Measurements from ENCODE around the gene XXYLT1.

The XXYLT1 gene

GRCh38 chr3:195268576-195269309 is 2.2 kb downstream of the XXYLT1 start:
- no peak for TF ChIP-seq Cebpa-rat (IDR thresholded peaks at IDR 0.05)
- Histone ChIP-seq H3K4me3 (peak overlapping the region; percentile 83; the same call in 1 of the 2 replicates), H3K4me2 (peak overlapping the region; percentile 95), H3K27me3 (no peaks in the 10 kb centered on the region), H4K20me1 (peaks cover 44% of the 10 kb centered on the region), H3K36me3 (peaks cover 15% of the 10 kb centered on the region; the same call in 1 of the 2 replicates), H3K9me3 (no peaks in the 10 kb centered on the region), H3K27ac (no peak overlapping the region), H3K9ac (0 out of 2 replicates have a peak overlapping the region, but pooled peaks have one; percentile 87), H3K4me1 (peaks cover 30% of the 10 kb centered on the region)

GRCh38 chr3:195267096-195267495 is 3.9 kb downstream of the XXYLT1 start:
- Histone ChIP-seq H3K4me2 (no peak overlapping the region), H3K27me3 (no peaks in the 10 kb centered on the region), H3K9ac (no peak overlapping the region), H4K20me1 (peaks cover 60% of the 10 kb centered on the region), H3K36me3 (peaks cover 15% of the 10 kb centered on the region; the same call in 1 of the 2 replicates), H3K27ac (no peak overlapping the region), H3K4me3 (no peak overlapping the region), H3K9me3 (no peaks in the 10 kb centered on the region), H3K4me1 (peaks cover 33% of the 10 kb centered on the region)
- TF ChIP-seq Cebpa-rat (IDR thresholded peaks at IDR 0.05): no peak

- Histone ChIP-seq H3K4me3 (no peak overlapping the region), H3K27ac (no peak overlapping the region), H3K4me1 (peaks cover 29% of the 10 kb centered on the region), H3K4me2 (no peak overlapping the region), H3K9me3 (no peaks in the 10 kb centered on the region), H3K9ac (no peak overlapping the region), H3K27me3 (no peaks in the 10 kb centered on the region), H4K20me1 (peaks cover 65% of the 10 kb centered on the region), H3K36me3 (peaks cover 15% of the 10 kb centered on the region; the same call in 1 of the 2 replicates)
- TF ChIP-seq Cebpa-rat (IDR thresholded peaks at IDR 0.05): no peak
Observed at GRCh38 chr3:195266428-195266827, 4.5 kb downstream of the XXYLT1 start.

GRCh38 chr3:195265363-195265976 is 5.5 kb downstream of the XXYLT1 start:
- no peak overlapping the region for H3K27ac ChIP-seq
- no peaks in the 10 kb centered on the region for H3K27me3 ChIP-seq
- no peaks in the 10 kb centered on the region for H3K9me3 ChIP-seq
- no peak overlapping the region for H3K9ac ChIP-seq
- H4K20me1 ChIP-seq: peaks cover 75% of the 10 kb centered on the region
- TF ChIP-seq Cebpa-rat (IDR thresholded peaks at IDR 0.05): no peak
- peaks cover 15% of the 10 kb centered on the region; the same call in 1 of the 2 replicates for H3K36me3 ChIP-seq
- no peak overlapping the region for H3K4me2 ChIP-seq
- H3K4me1 ChIP-seq: peaks cover 39% of the 10 kb centered on the region
- no peak overlapping the region for H3K4me3 ChIP-seq

GRCh38 chr3:195263925-195264600 is 6.9 kb downstream of the XXYLT1 start:
- Histone ChIP-seq H3K36me3 (peaks cover 15% of the 10 kb centered on the region; the same call in 1 of the 2 replicates), H3K4me1 (peaks cover 39% of the 10 kb centered on the region), H3K9me3 (no peaks in the 10 kb centered on the region), H4K20me1 (peaks cover 71% of the 10 kb centered on the region), H3K27ac (no peak overlapping the region), H3K4me2 (no peak overlapping the region), H3K27me3 (no peaks in the 10 kb centered on the region), H3K4me3 (no peak overlapping the region), H3K9ac (no peak overlapping the region)
- TF ChIP-seq Cebpa-rat (IDR thresholded peaks at IDR 0.05): no peak

GRCh38 chr3:195263193-195263924 is 7.6 kb downstream of the XXYLT1 start:
- Histone ChIP-seq H3K36me3 (peaks cover 15% of the 10 kb centered on the region; the same call in 1 of the 2 replicates), H3K9me3 (no peaks in the 10 kb centered on the region), H3K9ac (no peak overlapping the region), H3K27ac (no peak overlapping the region), H3K27me3 (no peaks in the 10 kb centered on the region), H4K20me1 (peaks cover 72% of the 10 kb centered on the region), H3K4me3 (no peak overlapping the region), H3K4me1 (peaks cover 39% of the 10 kb centered on the region), H3K4me2 (no peak overlapping the region)
- TF ChIP-seq Cebpa-rat (IDR thresholded peaks at IDR 0.05): no peak

GRCh38 chr3:195261925-195262324 is 9.0 kb downstream of the XXYLT1 start:
- H3K9me3 ChIP-seq: no peaks in the 10 kb centered on the region
- H3K36me3 ChIP-seq: peaks cover 15% of the 10 kb centered on the region; the same call in 1 of the 2 replicates
- no peak overlapping the region for H3K9ac ChIP-seq
- H3K27ac ChIP-seq: no peak overlapping the region
- H3K4me3 ChIP-seq: no peak overlapping the region
- H3K27me3 ChIP-seq: no peaks in the 10 kb centered on the region
- H4K20me1 ChIP-seq: peaks cover 87% of the 10 kb centered on the region
- TF ChIP-seq Cebpa-rat (IDR thresholded peaks at IDR 0.05): no peak
- H3K4me2 ChIP-seq: no peak overlapping the region
- H3K4me1 ChIP-seq: peaks cover 52% of the 10 kb centered on the region

GRCh38 chr3:195260280-195260905 is 10.6 kb downstream of the XXYLT1 start:
- no peaks in the 10 kb centered on the region for H3K9me3 ChIP-seq
- H3K4me3 ChIP-seq: peak overlapping the region; percentile 76
- peak overlapping the region; percentile 72 for H3K9ac ChIP-seq
- H3K4me2 ChIP-seq: peak overlapping the region; percentile 100
- H3K36me3 ChIP-seq: peaks cover 3% of the 10 kb centered on the region; the same call in 1 of the 2 replicates
- H3K27ac ChIP-seq: peak overlapping the region; percentile 39; the same call in 1 of the 2 replicates
- no peaks in the 10 kb centered on the region for H3K27me3 ChIP-seq
- H3K4me1 ChIP-seq: peaks cover 52% of the 10 kb centered on the region
- no peak for TF ChIP-seq Cebpa-rat (IDR thresholded peaks at IDR 0.05)
- H4K20me1 ChIP-seq: peaks cover 94% of the 10 kb centered on the region

Data from BLaER1 (cell line).